Colonic mucosa (tissue), 4 donors: Measurements from ENCODE around the gene PGAP2. TPM values are rescaled to one million over a fixed set of nuclear protein-coding genes. Genes with fewer than 3 reads are reported as not detected.

Source experiments
- DNase-seq: peaks from one replicate; pipeline ENCODE4 v3.0.0-alpha.2; 2020
- H3K27ac ChIP-seq: fragments of 200-600 bp; one replicate; pipeline ENCODE4 v1.8.0; 2021
- H3K27me3 ChIP-seq: fragments of 200-600 bp; one replicate; pipeline ENCODE4 v1.8.0; 2021
- H3K36me3 ChIP-seq: fragments of 200-600 bp; one replicate; pipeline ENCODE4 v1.8.0; 2021
- H3K4me1 ChIP-seq: fragments of 200-600 bp; one replicate; pipeline ENCODE4 v1.8.0; 2021; ENCODE audit warnings: mild to moderate bottlenecking
- H3K4me3 ChIP-seq: fragments of 200-600 bp; one replicate; pipeline ENCODE4 v1.8.0; 2021
- H3K9ac ChIP-seq, 2 donors: one replicate each; pipeline ENCODE4 v1.7.0; 2013; ENCODE audit warnings: control low read depth in 2 of 2, low read depth in 2 of 2, low read length in 2 of 2
- H3K9me3 ChIP-seq: fragments of 200-600 bp; one replicate; pipeline ENCODE4 v1.8.0; 2021
- intact Hi-C: fragments of 100-400 bp; cut with DNase I; formaldehyde crosslinking; loops from one replicate; pipeline ENCODE4 v1.14.1; 2022
- total RNA-seq, 2 donors: library from RNA; stranded (reverse); fragmentation: NEBNext Ultra II Directional in 1 of 2; extraction: Animal tissue kit (Norgen Biotek cat#: 25700) in 1 of 2; gene quantifications; one replicate each; pipeline ENCODE4 v1.2.1, GENCODE V29; 2021
- TF ChIP-seq, protein P1 (sequence below): fragments of 200-600 bp; IDR thresholded peaks from one replicate; pipeline ENCODE4 v1.8.0; 2022; ENCODE audit warnings: antibody characterized with exemption, mild to moderate bottlenecking
- donor health status: healthy.
- donor health status: DM: no; HTN: no; CAD: no.
- donor health status: DM: no; HTN: no; CAD: no.

PGAP2 gene
- total RNA-seq, 2 donors from 2014 or later = 21.6 to 29.6 TPM

DNA sequence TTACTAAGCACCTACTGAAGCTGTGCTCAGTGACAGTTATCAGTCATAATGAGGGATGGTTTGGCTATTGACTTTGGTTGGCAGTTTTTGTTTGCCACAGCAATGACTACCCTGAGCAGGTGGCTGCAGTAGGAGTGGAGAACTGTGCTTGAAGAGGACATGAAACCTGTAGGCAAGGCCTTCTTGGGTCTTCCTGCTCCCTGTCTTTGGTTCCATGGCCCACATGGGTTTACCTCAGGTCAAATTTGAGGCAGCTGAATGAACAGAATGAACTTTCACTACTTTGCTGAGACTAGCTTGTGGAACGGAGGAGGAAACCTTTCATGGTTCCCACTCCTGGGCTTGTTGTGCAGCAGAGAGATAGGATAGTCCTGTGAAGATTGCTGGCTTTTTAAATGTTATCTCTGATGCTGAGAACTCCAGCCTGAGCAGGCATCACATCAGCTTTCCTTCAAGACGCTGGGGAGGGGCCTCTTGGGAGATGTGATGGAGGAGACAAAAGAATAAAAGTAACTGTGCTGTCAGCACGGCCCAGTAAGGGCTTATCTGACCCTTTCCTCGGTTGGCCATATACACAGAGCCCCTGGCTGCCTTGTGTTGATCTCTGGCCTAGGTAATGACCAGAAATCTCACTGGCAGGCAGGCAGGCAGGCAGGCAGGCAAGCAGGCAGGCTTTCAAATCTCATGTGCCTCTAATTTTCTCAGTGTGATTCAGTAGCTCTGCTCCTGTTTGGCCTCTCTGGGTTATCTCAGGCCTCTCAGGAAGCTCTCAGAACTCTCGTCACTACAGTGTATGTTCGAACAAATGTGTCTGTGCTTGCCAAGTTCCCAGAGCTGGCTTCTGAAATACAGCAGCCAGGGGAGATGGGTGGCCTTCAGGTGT is 59.1 kb downstream of the PGAP2 start:
- no peaks in the 10 kb centered on the region for H3K27me3 ChIP-seq
- intact Hi-C loops = no loop called here
- no peak overlapping the region for H3K9ac ChIP-seq
- no peak overlapping the region for H3K4me3 ChIP-seq
- no peaks in the 10 kb centered on the region for H3K36me3 ChIP-seq
- H3K9me3 ChIP-seq = no peaks in the 10 kb centered on the region
- TF ChIP-seq, protein P1, sequence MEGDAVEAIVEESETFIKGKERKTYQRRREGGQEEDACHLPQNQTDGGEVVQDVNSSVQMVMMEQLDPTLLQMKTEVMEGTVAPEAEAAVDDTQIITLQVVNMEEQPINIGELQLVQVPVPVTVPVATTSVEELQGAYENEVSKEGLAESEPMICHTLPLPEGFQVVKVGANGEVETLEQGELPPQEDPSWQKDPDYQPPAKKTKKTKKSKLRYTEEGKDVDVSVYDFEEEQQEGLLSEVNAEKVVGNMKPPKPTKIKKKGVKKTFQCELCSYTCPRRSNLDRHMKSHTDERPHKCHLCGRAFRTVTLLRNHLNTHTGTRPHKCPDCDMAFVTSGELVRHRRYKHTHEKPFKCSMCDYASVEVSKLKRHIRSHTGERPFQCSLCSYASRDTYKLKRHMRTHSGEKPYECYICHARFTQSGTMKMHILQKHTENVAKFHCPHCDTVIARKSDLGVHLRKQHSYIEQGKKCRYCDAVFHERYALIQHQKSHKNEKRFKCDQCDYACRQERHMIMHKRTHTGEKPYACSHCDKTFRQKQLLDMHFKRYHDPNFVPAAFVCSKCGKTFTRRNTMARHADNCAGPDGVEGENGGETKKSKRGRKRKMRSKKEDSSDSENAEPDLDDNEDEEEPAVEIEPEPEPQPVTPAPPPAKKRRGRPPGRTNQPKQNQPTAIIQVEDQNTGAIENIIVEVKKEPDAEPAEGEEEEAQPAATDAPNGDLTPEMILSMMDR = no peak
- H3K4me1 ChIP-seq = peaks cover 12% of the 10 kb centered on the region
- H3K27ac ChIP-seq = no peak overlapping the region
- DNase-seq = no peak

DNA sequence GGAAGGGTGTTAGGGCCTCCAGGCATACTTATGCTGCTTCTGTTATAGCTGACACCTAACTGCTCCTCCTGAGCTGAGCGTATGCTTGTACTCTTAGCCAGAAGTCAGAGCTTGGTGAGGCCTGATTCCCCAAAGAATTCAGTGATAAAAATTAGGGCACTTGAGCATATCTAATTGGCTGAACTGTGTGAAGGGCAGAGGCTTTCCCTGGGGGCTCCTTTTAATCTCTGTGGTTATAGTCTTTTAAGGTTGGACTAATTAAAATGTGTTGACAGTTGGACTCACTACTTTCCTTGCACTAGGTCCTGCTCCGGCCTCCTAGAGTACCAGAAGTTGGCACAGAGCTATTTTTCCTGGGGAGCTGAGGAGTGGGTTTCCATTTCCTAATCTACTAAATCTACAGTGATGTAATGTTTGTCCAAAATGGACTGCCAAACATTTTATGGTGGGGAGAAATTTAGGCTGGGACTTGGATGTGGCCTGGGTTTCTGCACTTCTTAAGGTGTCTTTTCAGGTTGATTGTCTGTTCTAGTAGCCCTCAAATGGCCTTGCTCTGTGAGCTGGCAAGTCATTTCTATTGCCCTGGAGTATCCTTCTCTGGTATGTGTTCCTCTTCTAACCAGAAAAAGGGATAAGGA is 65.5 kb downstream of the PGAP2 start:
- Histone ChIP-seq H3K4me1 (no peaks in the 10 kb centered on the region), H3K4me3 (no peak overlapping the region), H3K27ac (no peak overlapping the region), H3K36me3 (no peaks in the 10 kb centered on the region), H3K27me3 (no peaks in the 10 kb centered on the region), H3K9ac (no peak overlapping the region), H3K9me3 (no peaks in the 10 kb centered on the region)
- no peak for DNase-seq
- intact Hi-C loops = no loop called here
- TF ChIP-seq, protein P1 = no peak

Other genes starting within 250 kb of the PGAP2 start
- gene ART5, start 166.6 kb upstream of the PGAP2 start, total RNA-seq = not detected
- gene ART1, start 163.4 kb upstream of the PGAP2 start, total RNA-seq = not detected
- 1 to 10 TPM; 1.4 to 2.4 TPM for gene CHRNA10, start 137.2 kb upstream of the PGAP2 start, total RNA-seq
- gene NUP98, start 11.0 kb upstream of the PGAP2 start, total RNA-seq = 10 to 100 TPM; 59.2 to 76.7 TPM
- 10 to 100 TPM; 59.8 to 63.3 TPM for gene RHOG, start 32.4 kb downstream of the PGAP2 start, total RNA-seq
- 10 to 100 TPM; 39.1 to 56.8 TPM for gene STIM1, start 47.1 kb downstream of the PGAP2 start, total RNA-seq